Activated CD4-positive, alpha-beta T cell treated with anti-CD3 and anti-CD28 coated beads, Interleukin-2, Interleukin-6, amounts not matched to agents 100 ng/mL and 50 ng/mL, durations not matched to agents 16 hours and 8 hours (primary cell): ENCODE data around the gene HIRIP3.

Experiments used
- DNase-seq: peaks from one replicate; pipeline ENCODE4 v3.0.0-alpha.2; 2020

The HIRIP3 gene

GRCh38 chr16:29951625-29952365 is 43.6 kb downstream of the HIRIP3 start:
- DNase-seq: no peak

- DNase-seq: no peak
Measured at GRCh38 chr16:29950806-29951461, 44.5 kb downstream of the HIRIP3 start.

GRCh38 chr16:29947897-29948296 is 47.5 kb downstream of the HIRIP3 start:
- DNase-seq: no peak

- DNase-seq: no peak
Measured at GRCh38 chr16:29943846-29944799, 51.3 kb downstream of the HIRIP3 start.
